H1 (cell line): ENCODE measurements around the gene ENTPD1. TPM values are rescaled to one million over a fixed set of nuclear protein-coding genes. Genes with fewer than 3 reads are reported as not detected.

ENCODE experiments used
- CTCF ChIA-PET: fragments of 300-600 bp; sonication (Branson Sonifier 250); formaldehyde crosslinking; loops from one replicate; lab custom pipeline; 2021; ENCODE audit not compliant: partially characterized antibody; lab: Charles Lee
- POLR2A ChIA-PET: fragments of 300-600 bp; sonication (Branson Sonifier 250); formaldehyde crosslinking; loops from one replicate; lab custom pipeline; 2021; ENCODE audit warnings: inconsistent platforms; ENCODE audit not compliant: partially characterized antibody; lab: Charles Lee
- DNase-seq, 2 experiments: peaks; one replicate each; pipeline versions ENCODE4 v3.0.0 to v3.0.0-alpha.2; 2010 to 2022; ENCODE audit warnings: low spot score in 2 of 2, low read depth in 1 of 2, mixed read lengths in 1 of 2
- FAIRE-seq: peaks from 2 replicates; lab custom pipeline; 2011; peaks lifted over from hg19 to GRCh38; lab: Jason Lieb, UNC
- H2AFZ ChIP-seq: 2 replicates; pipeline ENCODE4 v1.8.1; 2012; ENCODE audit warnings: low read length, inconsistent platforms
- H2AK5ac ChIP-seq: 2 replicates; pipeline ENCODE4 v1.6.1; 2013; ENCODE audit warnings: low read depth, low read length
- H2BK120ac ChIP-seq: replicated peaks from 2 replicates; pipeline ENCODE3; 2013; ENCODE audit warnings: low read depth, low read length, inconsistent platforms
- H2BK12ac ChIP-seq: 2 replicates; pipeline ENCODE4 v1.6.1; 2013; ENCODE audit warnings: low read depth, low read length
- H2BK15ac ChIP-seq: 2 replicates; pipeline ENCODE4 v1.6.1; 2013; ENCODE audit warnings: low read length
- H2BK20ac ChIP-seq: 2 replicates; pipeline ENCODE4 v1.6.1; 2013; ENCODE audit warnings: low read length
- H2BK5ac ChIP-seq: 2 replicates; pipeline ENCODE4 v1.6.1; 2013; ENCODE audit warnings: low read depth, low read length
- H3K14ac ChIP-seq: 2 replicates; pipeline ENCODE4 v1.6.1; 2013; ENCODE audit warnings: inconsistent platforms; ENCODE audit not compliant: insufficient read length
- H3K18ac ChIP-seq: 2 replicates; pipeline ENCODE4 v1.6.1; 2013; ENCODE audit warnings: low read length; ENCODE audit errors: extremely low read depth
- H3K23ac ChIP-seq: 2 replicates; pipeline ENCODE4 v1.6.1; 2013; ENCODE audit warnings: inconsistent platforms; ENCODE audit not compliant: insufficient read length
- H3K23me2 ChIP-seq: 2 replicates; pipeline ENCODE4 v1.6.1; 2013; ENCODE audit warnings: low read depth, low read length
- H3K27ac ChIP-seq: 2 replicates; pipeline ENCODE4 v1.6.1; 2011; ENCODE audit warnings: low read depth, low read length, inconsistent platforms
- H3K27me3 ChIP-seq, 4 experiments: replicated peaks in 1 of 4; 1 replicate in 1 of 4; 2 replicates in 3 of 4; pipeline versions ENCODE4 v1.6.1 to v1.8.1; 2011 to 2013; ENCODE audit warnings: low read length in 3 of 4, mild to moderate bottlenecking in 3 of 4, inconsistent platforms in 2 of 4, mixed read lengths in 2 of 4, moderate library complexity in 1 of 4; ENCODE audit not compliant: control insufficient read depth in 3 of 4, insufficient read depth in 3 of 4; ENCODE audit errors: extremely low read depth in 1 of 4
- H3K36me3 ChIP-seq, 4 experiments: 2 replicates each; pipeline versions ENCODE4 v1.6.1 to v1.8.1; 2011 to 2013; ENCODE audit warnings: mild to moderate bottlenecking in 4 of 4, low read length in 3 of 4, moderate library complexity in 2 of 4, control low read depth in 1 of 4, inconsistent platforms in 1 of 4; ENCODE audit not compliant: insufficient read depth in 4 of 4, control insufficient read depth in 2 of 4
- H3K4ac ChIP-seq: replicated peaks from 2 replicates; pipeline ENCODE3; 2013; ENCODE audit warnings: low read length, low read depth, mixed read lengths, inconsistent platforms; ENCODE audit not compliant: insufficient read length
- H3K4me1 ChIP-seq, 4 experiments: replicated peaks in 1 of 4; 1 replicate in 1 of 4; 2 replicates in 3 of 4; pipeline versions ENCODE4 v1.6.1 to v1.8.1; 2011 to 2013; ENCODE audit warnings: low read length in 3 of 4, inconsistent platforms in 2 of 4, mixed read lengths in 1 of 4; ENCODE audit not compliant: insufficient read depth in 4 of 4, control insufficient read depth in 3 of 4
- H3K4me2 ChIP-seq, 2 experiments: 2 replicates each; pipeline versions ENCODE4 v1.6.1 to v1.8.1; 2011 to 2013; ENCODE audit warnings: low read depth in 2 of 2, low read length in 2 of 2, control low read depth in 1 of 2, inconsistent platforms in 1 of 2, mild to moderate bottlenecking in 1 of 2; ENCODE audit not compliant: insufficient read depth in 1 of 2
- H3K4me3 ChIP-seq, 4 experiments: fragments of 200-600, 300-600 bp in 1 of 4; sonication (generic), shearing (Covaris generic), sonication (Bioruptor Twin) in 1 of 4; 2 replicates each; pipeline versions ENCODE4 v1.5.1 to v1.8.1; 2011 to 2016; ENCODE audit warnings: low read length in 4 of 4, low read depth in 3 of 4, control low read depth in 2 of 4, inconsistent platforms in 2 of 4, mild to moderate bottlenecking in 2 of 4, mixed read lengths in 1 of 4, moderate library complexity in 1 of 4; ENCODE audit not compliant: insufficient read depth in 2 of 4; ENCODE audit errors: extremely low read depth in 1 of 4
- H3K56ac ChIP-seq: replicated peaks from 2 replicates; pipeline ENCODE3; 2013; ENCODE audit warnings: low read depth, mild to moderate bottlenecking, mixed read lengths, low read length, inconsistent platforms; ENCODE audit not compliant: insufficient read length
- H3K79me1 ChIP-seq: 2 replicates; pipeline ENCODE4 v1.6.1; 2013; ENCODE audit warnings: low read depth, low read length, control low read depth
- H3K79me2 ChIP-seq, 2 experiments: 2 replicates each; pipeline versions ENCODE4 v1.6.1 to v1.8.1; 2012 to 2013; ENCODE audit warnings: low read length in 2 of 2, mild to moderate bottlenecking in 2 of 2, inconsistent platforms in 1 of 2; ENCODE audit not compliant: insufficient read depth in 2 of 2, control insufficient read depth in 1 of 2
- H3K9ac ChIP-seq, 4 experiments: replicated peaks in 1 of 4; 1 replicate in 1 of 4; 2 replicates in 3 of 4; pipeline versions ENCODE4 v1.6.1 to v1.8.1; 2011 to 2013; ENCODE audit warnings: low read depth in 3 of 4, low read length in 3 of 4, control low read depth in 2 of 4, mild to moderate bottlenecking in 2 of 4, moderate library complexity in 2 of 4, inconsistent platforms in 1 of 4; ENCODE audit errors: extremely low read depth in 1 of 4
- H3K9me3 ChIP-seq, 2 experiments: 2 replicates each; pipeline versions ENCODE4 v1.6.1 to v1.8.1; 2012 to 2013; ENCODE audit warnings: mild to moderate bottlenecking in 2 of 2, moderate library complexity in 2 of 2, control low read depth in 1 of 2, inconsistent platforms in 1 of 2, low read depth in 1 of 2, low read length in 1 of 2, mixed read lengths in 1 of 2; ENCODE audit not compliant: insufficient read depth in 2 of 2
- H4K20me1 ChIP-seq, 2 experiments: replicated peaks in 1 of 2; 2 replicates each; pipeline versions ENCODE3 to v1.8.1; 2011 to 2013; ENCODE audit warnings: inconsistent platforms in 2 of 2, low read length in 2 of 2, mild to moderate bottlenecking in 1 of 2; ENCODE audit not compliant: insufficient read depth in 2 of 2, control insufficient read depth in 1 of 2
- H4K5ac ChIP-seq: 2 replicates; pipeline ENCODE4 v1.6.1; 2013; ENCODE audit warnings: low read length, low read depth, mixed read lengths, inconsistent platforms; ENCODE audit not compliant: insufficient read length
- H4K8ac ChIP-seq: 2 replicates; pipeline ENCODE4 v1.8.0; 2013; ENCODE audit warnings: mild to moderate bottlenecking, moderate library complexity, low read length, inconsistent platforms; ENCODE audit not compliant: insufficient read depth; ENCODE audit errors: extremely low read depth
- H4K91ac ChIP-seq: replicated peaks from 2 replicates; pipeline ENCODE3; 2013; ENCODE audit warnings: low read length, mixed read lengths, inconsistent platforms; ENCODE audit not compliant: insufficient read length
- BCL11A ChIP-seq, 2 experiments: IDR thresholded peaks; one replicate each; pipeline ENCODE4 v1.6.1; 2011; ENCODE audit warnings: low read depth in 2 of 2, low read length in 2 of 2, mild to moderate bottlenecking in 2 of 2
- CTBP2 ChIP-seq: IDR thresholded peaks from 2 replicates; pipeline ENCODE4 v1.7.0; 2011; ENCODE audit warnings: borderline replicate concordance, mild to moderate bottlenecking, moderate library complexity, mixed read lengths, low read length; ENCODE audit not compliant: insufficient read depth, insufficient read length
- E2F6 ChIP-seq: IDR thresholded peaks from 2 replicates; pipeline ENCODE4 v1.6.1; 2012; ENCODE audit warnings: inconsistent platforms
- EZH2 ChIP-seq: fragments of 200-600 bp; sonication (generic); IDR thresholded peaks from 2 replicates; pipeline ENCODE4 v1.7.1; 2012; ENCODE audit warnings: low read depth, mild to moderate bottlenecking, moderate library complexity, low read length, inconsistent platforms; ENCODE audit not compliant: severe bottlenecking
- GABPA ChIP-seq: IDR thresholded peaks from 2 replicates; pipeline ENCODE4 v1.6.1; 2011; ENCODE audit warnings: mild to moderate bottlenecking, low read length, moderate library complexity, borderline replicate concordance; ENCODE audit not compliant: insufficient read depth
- HDAC6 ChIP-seq: IDR thresholded peaks from one replicate; pipeline ENCODE4 v1.7.1; 2012; ENCODE audit warnings: low read depth, mild to moderate bottlenecking, inconsistent platforms, low read length, moderate library complexity
- JUN ChIP-seq: IDR thresholded peaks from 2 replicates; pipeline ENCODE4 v1.6.1; 2011; ENCODE audit warnings: low read depth, mild to moderate bottlenecking, improper control_type of control experiment, low read length
- JUND ChIP-seq: IDR thresholded peaks from 2 replicates; pipeline ENCODE4 v1.6.1; 2011; ENCODE audit warnings: mild to moderate bottlenecking, improper control_type of control experiment, low read length
- RBBP5 ChIP-seq: IDR thresholded peaks from 2 replicates; pipeline ENCODE4 v1.7.1; 2012; ENCODE audit warnings: low read depth, mild to moderate bottlenecking, inconsistent platforms, low read length, moderate library complexity, borderline replicate concordance
- WGBS, 2 experiments: shearing (Covaris generic) in 1 of 2; methylation state at CpG; one replicate each; pipeline versions ENCODE4 v1.1.6 to v1.1.7; 2013 to 2015; ENCODE audit warnings: low lambda C conversion rate in 2 of 2, mixed read lengths in 2 of 2, inconsistent platforms in 1 of 2, low coverage in 1 of 2, missing lambda C conversion rate in 1 of 2; ENCODE audit not compliant: insufficient replicate concordance in 2 of 2, insufficient coverage in 1 of 2, insufficient read length in 1 of 2; ENCODE audit errors: extremely low coverage in 1 of 2, missing lambda C conversion rate in 1 of 2; 5-methylcytosine and 5-hydroxymethylcytosine counted together
- polyA plus RNA-seq, 7 experiments: library from polyadenylated mRNA; depleted of rRNA in 3 of 7; stranded (reverse) in 5 of 7; unstranded in 2 of 7; fragments of >200 nt in 5 of 7; fragments of 200-250 nt in 2 of 7; gene quantifications; 1 replicate in 5 of 7; 2 replicates in 1 of 7; 4 replicates in 1 of 7; pipeline versions ENCODE4 v1.2.1 to v1.2.3, GENCODE V29; 2011 to 2013; ENCODE audit warnings: missing spikeins in 2 of 7, mixed read lengths in 2 of 7
- total RNA-seq: library from RNA; stranded (reverse); fragmentation: NEBNext Ultra II Directional; extraction: Animal tissue kit (Norgen Biotek cat#: 25700); gene quantifications from 2 replicates; pipeline ENCODE4 v1.2.1, GENCODE V29; 2021

The ENTPD1 gene
- total and polyA plus RNA-seq, 2 of the 8 experiments (the other 6 are each of a cell fraction or from before 2014, with no cell fraction given), result 2.2 to 2.5 TPM

GRCh38 chr10:95860166-95860940 lies 104.4 kb downstream of the ENTPD1 start:
- H3K9me3 ChIP-seq, result no peaks in the 10 kb centered on the region
- H3K79me1 ChIP-seq, result no peaks in the 10 kb centered on the region
- no peak overlapping the region for H3K4me2 ChIP-seq
- H3K79me2 ChIP-seq, result no peaks in the 10 kb centered on the region
- H3K56ac ChIP-seq, result no peak overlapping the region
- H2AFZ ChIP-seq, result no peak overlapping the region
- no peak overlapping the region for H2BK15ac ChIP-seq
- FAIRE-seq, result no peak
- H2BK20ac ChIP-seq, result no peak overlapping the region
- no peak overlapping the region for H4K8ac ChIP-seq
- H3K27ac ChIP-seq, result no peak overlapping the region
- no peak overlapping the region for H2BK120ac ChIP-seq
- H3K23me2 ChIP-seq, result no peaks in the 10 kb centered on the region
- H4K20me1 ChIP-seq, result no peaks in the 10 kb centered on the region
- H3K4me3 ChIP-seq, result no peak overlapping the region
- no peak overlapping the region for H2BK12ac ChIP-seq
- no peak overlapping the region for H2BK5ac ChIP-seq
- no peaks in the 10 kb centered on the region for H3K4me1 ChIP-seq
- no peak overlapping the region for H4K5ac ChIP-seq
- no peak overlapping the region for H3K4ac ChIP-seq
- H3K18ac ChIP-seq, result no peak overlapping the region
- H3K36me3 ChIP-seq, result no peaks in the 10 kb centered on the region
- no peak overlapping the region for H4K91ac ChIP-seq
- no peaks in the 10 kb centered on the region for H3K27me3 ChIP-seq
- 86% methylated on average over 3 of the region's 3 CpGs; no CpG with 5 or more reads in 1 of the 2 experiments for WGBS, 2 experiments
- no peak overlapping the region for H3K23ac ChIP-seq
- ChIA-PET CTCF (interaction anchor here (0.6 to 5.0 kb wide), 6 partner anchors 10 to 324 kb away, joined by 3 to 30 read pairs (median 3); partner anchors contain the start of gene TCTN3), POLR2A (no interaction called here)
- no peak overlapping the region for H3K9ac ChIP-seq
- TF ChIP-seq CTBP2 (no peak), JUND (no peak), E2F6 (no peak), GABPA (no peak), RBBP5 (no peak), HDAC6 (no peak), EZH2 (no peak), JUN (no peak), BCL11A (IDR thresholded peaks at IDR 0.05; ENCODE audit: low read depth in 2 of 2, low read length in 2 of 2) (no peak)
- no peak for DNase-seq
- no peak overlapping the region for H2AK5ac ChIP-seq
- no peak overlapping the region for H3K14ac ChIP-seq
